Measurements from ENCODE around the gene LAMA5. TPM values are rescaled to one million over a fixed set of nuclear protein-coding genes. Genes with fewer than 3 reads are reported as not detected.

LAMA5 gene
- total RNA-seq, 1 donor from 2014 or later = 12.1 TPM

DNA sequence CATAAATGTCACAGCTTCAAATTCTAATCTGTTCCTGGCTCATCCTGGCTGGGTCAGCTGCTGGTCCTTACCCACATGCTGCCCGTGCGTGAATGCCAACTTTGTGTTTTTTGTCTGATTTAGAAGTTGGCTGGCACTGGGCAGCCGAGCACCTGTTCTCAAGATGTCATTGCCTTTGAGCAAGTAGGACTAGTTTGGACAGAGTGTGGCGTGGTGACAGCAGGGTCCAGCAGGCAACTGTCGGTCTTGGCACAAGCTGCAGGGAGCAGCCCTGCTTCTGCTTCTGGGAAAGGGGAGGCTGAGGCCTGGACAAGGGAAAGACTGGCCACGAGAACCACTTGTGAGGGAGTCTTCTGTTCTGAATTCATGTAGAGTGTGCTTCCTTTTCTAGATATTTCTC lies 90.7 kb downstream of the LAMA5 start:
- Mint-ChIP-seq H3K9me3 (no peaks in the 10 kb centered on the region), H3K36me3 (peaks cover 22% of the 10 kb centered on the region), H3K27ac (no peak overlapping the region), H3K4me3 (no peak overlapping the region), H3K4me1 (no peaks in the 10 kb centered on the region), H3K27me3 (ENCODE audit: insufficient read depth, low read depth) (peaks cover 3% of the 10 kb centered on the region)
- H3K36me3 ChIP-seq = no peaks in the 10 kb centered on the region
- no peaks in the 10 kb centered on the region for H3K27me3 ChIP-seq
- H3K9ac ChIP-seq = no peak overlapping the region
- H3K4me1 ChIP-seq = no peaks in the 10 kb centered on the region
- no peaks in the 10 kb centered on the region for H3K79me2 ChIP-seq (ENCODE audit: low read depth)
- no peaks in the 10 kb centered on the region for H3K9me3 ChIP-seq (ENCODE audit: low read depth)
- H3K4me3 ChIP-seq = no peak overlapping the region
- no peaks in the 10 kb centered on the region for H4K20me1 ChIP-seq (ENCODE audit: low read depth)
- DNase-seq (ENCODE audit: low spot score) = no peak
- H2AFZ ChIP-seq (replicated peaks) = no peak overlapping the region
- no peaks in the 10 kb centered on the region for H3F3A ChIP-seq (ENCODE audit: low read depth)
- H3K27ac ChIP-seq = no peak overlapping the region
- H3K4me2 ChIP-seq = no peak overlapping the region
- TF ChIP-seq EZH2 (IDR thresholded peaks at IDR 0.05) (no peak), EZH2phosphoT487 (IDR thresholded peaks at IDR 0.05) (no peak)
- TF ChIP-seq, protein P1, sequence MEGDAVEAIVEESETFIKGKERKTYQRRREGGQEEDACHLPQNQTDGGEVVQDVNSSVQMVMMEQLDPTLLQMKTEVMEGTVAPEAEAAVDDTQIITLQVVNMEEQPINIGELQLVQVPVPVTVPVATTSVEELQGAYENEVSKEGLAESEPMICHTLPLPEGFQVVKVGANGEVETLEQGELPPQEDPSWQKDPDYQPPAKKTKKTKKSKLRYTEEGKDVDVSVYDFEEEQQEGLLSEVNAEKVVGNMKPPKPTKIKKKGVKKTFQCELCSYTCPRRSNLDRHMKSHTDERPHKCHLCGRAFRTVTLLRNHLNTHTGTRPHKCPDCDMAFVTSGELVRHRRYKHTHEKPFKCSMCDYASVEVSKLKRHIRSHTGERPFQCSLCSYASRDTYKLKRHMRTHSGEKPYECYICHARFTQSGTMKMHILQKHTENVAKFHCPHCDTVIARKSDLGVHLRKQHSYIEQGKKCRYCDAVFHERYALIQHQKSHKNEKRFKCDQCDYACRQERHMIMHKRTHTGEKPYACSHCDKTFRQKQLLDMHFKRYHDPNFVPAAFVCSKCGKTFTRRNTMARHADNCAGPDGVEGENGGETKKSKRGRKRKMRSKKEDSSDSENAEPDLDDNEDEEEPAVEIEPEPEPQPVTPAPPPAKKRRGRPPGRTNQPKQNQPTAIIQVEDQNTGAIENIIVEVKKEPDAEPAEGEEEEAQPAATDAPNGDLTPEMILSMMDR (IDR thresholded peaks at IDR 0.05) = no peak

DNA sequence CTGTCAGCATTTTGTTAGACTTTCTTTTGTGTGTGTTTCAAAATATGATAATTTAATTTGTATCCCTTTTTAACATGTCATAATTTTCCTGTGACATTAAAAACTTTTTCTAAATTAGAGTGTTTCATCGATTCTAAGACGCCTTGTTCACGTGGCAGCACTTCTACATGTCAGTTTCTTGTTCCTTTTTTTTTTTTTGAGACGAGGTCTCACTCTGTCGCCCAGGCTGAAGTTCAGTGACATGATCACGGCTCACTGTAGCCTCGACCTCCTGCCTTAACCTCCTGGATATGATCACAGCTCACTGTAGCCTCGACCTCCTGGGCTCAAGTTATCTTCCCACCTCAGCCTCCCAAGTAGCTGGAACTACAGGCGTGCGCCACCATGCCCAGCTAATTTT lies 91.9 kb downstream of the LAMA5 start:
- H3K9me3 Mint-ChIP-seq = no peaks in the 10 kb centered on the region
- H3K4me3 Mint-ChIP-seq = no peak overlapping the region
- Histone ChIP-seq H3K9me3 (ENCODE audit: low read depth) (no peaks in the 10 kb centered on the region), H2AFZ (replicated peaks) (no peak overlapping the region), H3K27ac (no peak overlapping the region), H3K27me3 (no peaks in the 10 kb centered on the region), H3K4me2 (no peak overlapping the region), H3K4me3 (no peak overlapping the region), H4K20me1 (ENCODE audit: low read depth) (no peaks in the 10 kb centered on the region), H3K4me1 (no peaks in the 10 kb centered on the region), H3K9ac (no peak overlapping the region), H3K36me3 (no peaks in the 10 kb centered on the region), H3K79me2 (ENCODE audit: low read depth) (no peaks in the 10 kb centered on the region), H3F3A (ENCODE audit: low read depth) (no peaks in the 10 kb centered on the region)
- DNase-seq (ENCODE audit: low spot score) = no peak
- peaks cover 3% of the 10 kb centered on the region for H3K27me3 Mint-ChIP-seq (ENCODE audit: insufficient read depth, low read depth)
- no peak overlapping the region for H3K27ac Mint-ChIP-seq
- H3K4me1 Mint-ChIP-seq = no peaks in the 10 kb centered on the region
- TF ChIP-seq EZH2 (IDR thresholded peaks at IDR 0.05) = no peak
- no peak for TF ChIP-seq EZH2phosphoT487 (IDR thresholded peaks at IDR 0.05)
- TF ChIP-seq, protein P1 (IDR thresholded peaks at IDR 0.05) = no peak
- H3K36me3 Mint-ChIP-seq = peaks cover 19% of the 10 kb centered on the region

DNA sequence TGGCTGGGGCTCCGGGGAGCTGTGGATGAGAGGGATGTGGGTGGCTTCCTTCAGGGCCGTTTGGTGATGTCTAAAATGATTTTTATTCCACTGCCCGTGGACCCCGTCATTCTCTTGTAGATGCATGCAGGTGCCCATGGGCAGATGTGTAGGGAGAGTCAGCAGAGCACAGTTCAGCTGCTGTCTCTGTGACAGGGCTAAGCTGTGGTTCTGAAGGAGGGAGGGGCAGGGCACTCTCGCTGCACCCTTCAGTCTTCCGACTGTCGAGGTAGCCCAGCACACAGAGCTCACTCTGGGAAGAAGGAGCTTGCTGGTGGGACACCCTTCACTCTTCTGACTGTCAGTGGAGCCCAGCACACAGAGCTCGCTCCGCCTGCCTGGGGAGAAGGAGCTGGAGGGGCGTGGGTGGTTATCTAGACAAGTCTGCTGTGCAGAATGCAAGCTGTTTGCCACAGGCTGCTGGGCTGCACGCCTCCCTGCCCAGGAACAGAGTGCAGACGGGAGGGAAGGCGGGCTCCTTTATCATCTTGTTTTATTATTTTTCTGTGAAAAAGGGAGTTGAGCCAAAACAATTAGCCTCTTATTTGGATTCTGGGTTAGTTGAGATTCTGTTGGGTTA lies 92.7 kb downstream of the LAMA5 start:
- Mint-ChIP-seq H3K36me3 (peaks cover 19% of the 10 kb centered on the region), H3K4me3 (no peak overlapping the region), H3K4me1 (no peaks in the 10 kb centered on the region), H3K27me3 (ENCODE audit: insufficient read depth, low read depth) (peaks cover 3% of the 10 kb centered on the region), H3K9me3 (no peaks in the 10 kb centered on the region), H3K27ac (no peak overlapping the region)
- Histone ChIP-seq H3K4me3 (no peak overlapping the region), H3F3A (ENCODE audit: low read depth) (no peaks in the 10 kb centered on the region), H3K79me2 (ENCODE audit: low read depth) (no peaks in the 10 kb centered on the region), H3K9me3 (ENCODE audit: low read depth) (no peaks in the 10 kb centered on the region), H3K4me2 (no peak overlapping the region), H3K36me3 (no peaks in the 10 kb centered on the region), H3K27me3 (no peaks in the 10 kb centered on the region), H2AFZ (replicated peaks) (no peak overlapping the region), H3K4me1 (no peaks in the 10 kb centered on the region), H3K27ac (no peak overlapping the region), H4K20me1 (ENCODE audit: low read depth) (peaks cover 5% of the 10 kb centered on the region), H3K9ac (no peak overlapping the region)
- no peak for DNase-seq (ENCODE audit: low spot score)
- TF ChIP-seq, protein P1 (IDR thresholded peaks at IDR 0.05) = no peak
- TF ChIP-seq EZH2phosphoT487 (IDR thresholded peaks at IDR 0.05) = no peak
- TF ChIP-seq EZH2 (IDR thresholded peaks at IDR 0.05) = no peak

Measured in neural progenitor cell (in vitro differentiated cells).